ENCODE results near the gene RNF123.
"Not testable (repeated sequence)": the region's sequence is repeated elsewhere in the genome, so short reads cannot be mapped to it uniquely, and the experiment has no call there.

Gene RNF123

GRCh38 chr3:49683162-49683561, 6.2 kb upstream of the RNF123 start:
- DNase-seq = no peak

DNA sequence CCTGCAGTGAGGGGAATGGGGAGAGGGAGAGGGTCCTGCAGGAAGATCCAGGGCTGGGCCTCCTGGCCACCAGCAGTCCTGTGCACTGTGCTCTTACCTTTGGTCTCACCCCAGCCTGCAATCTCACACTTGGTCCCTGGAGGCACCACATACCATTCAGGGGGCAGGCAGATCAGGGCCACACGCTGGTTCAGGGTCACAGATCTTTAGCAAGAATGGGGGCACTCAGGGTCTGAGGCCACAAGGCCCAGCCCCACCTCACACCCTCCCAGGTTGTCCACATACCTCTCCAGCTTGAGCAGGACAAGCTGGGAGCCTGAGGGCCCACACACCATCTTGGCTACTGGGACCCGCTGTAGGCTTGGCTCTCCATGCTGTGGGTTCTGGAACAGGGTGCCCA, 4.9 kb upstream of the RNF123 start:
- not testable (repeated sequence) for DNase-seq

GRCh38 chr3:49685103-49685502, 4.3 kb upstream of the RNF123 start:
- DNase-seq = not testable (repeated sequence)

- not testable (repeated sequence) for DNase-seq
Observed at GRCh38 chr3:49685846-49686245, 3.5 kb upstream of the RNF123 start.

- DNase-seq = not testable (repeated sequence)
Observed at GRCh38 chr3:49686346-49686745, 3.0 kb upstream of the RNF123 start.

DNA sequence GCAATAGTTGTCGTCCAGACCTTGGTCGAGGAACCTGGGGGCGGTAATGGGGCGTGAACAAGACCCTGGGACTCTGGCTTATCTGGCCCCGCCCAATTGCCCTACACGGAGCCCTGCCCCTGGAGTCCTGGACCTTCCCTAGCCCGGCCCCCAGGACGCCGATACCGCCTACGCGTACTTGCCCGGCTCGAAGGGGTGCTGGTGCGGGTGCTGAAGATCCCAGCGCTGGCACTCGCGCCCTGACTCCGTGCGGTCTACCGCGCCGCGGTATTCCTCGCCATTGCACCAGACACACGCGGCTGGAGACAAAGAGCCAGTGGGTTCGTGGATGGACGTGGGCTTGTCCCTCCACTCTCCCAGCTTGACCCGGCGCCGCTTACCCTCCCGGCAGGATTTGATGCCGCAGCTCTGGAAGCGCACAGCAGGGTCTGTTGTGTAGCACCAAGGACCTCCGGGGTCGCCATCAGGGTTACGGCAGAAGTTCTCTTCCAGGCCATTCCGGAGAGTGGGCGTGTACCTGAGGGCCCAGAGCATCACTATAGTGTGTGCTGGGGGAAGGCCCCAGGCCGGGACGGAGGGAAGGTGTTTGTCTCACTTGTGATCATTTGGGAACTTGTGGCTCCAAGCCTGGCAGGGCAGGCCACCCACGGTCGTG, 2.5 kb upstream of the RNF123 start:
- DNase-seq = not testable (repeated sequence)

DNA sequence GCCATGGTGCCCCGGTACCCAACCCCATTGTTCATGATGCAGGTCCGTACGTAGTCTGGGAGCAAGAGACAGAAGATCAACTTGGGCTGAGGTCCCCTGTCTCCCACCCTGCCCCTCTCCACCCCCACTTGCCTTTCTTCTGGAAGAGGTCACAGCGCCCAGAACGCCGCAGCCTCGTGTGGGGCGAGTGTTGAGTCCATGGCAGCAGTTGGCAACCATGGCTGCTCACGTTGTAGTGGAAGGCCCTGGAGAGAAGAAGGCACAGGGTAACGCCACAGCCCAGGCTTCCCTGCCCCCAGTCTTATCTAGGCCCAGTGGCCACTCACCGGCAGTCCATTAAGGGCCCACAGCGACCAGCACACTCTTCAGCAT, 1.9 kb upstream of the RNF123 start:
- not testable (repeated sequence) for DNase-seq

DNA sequence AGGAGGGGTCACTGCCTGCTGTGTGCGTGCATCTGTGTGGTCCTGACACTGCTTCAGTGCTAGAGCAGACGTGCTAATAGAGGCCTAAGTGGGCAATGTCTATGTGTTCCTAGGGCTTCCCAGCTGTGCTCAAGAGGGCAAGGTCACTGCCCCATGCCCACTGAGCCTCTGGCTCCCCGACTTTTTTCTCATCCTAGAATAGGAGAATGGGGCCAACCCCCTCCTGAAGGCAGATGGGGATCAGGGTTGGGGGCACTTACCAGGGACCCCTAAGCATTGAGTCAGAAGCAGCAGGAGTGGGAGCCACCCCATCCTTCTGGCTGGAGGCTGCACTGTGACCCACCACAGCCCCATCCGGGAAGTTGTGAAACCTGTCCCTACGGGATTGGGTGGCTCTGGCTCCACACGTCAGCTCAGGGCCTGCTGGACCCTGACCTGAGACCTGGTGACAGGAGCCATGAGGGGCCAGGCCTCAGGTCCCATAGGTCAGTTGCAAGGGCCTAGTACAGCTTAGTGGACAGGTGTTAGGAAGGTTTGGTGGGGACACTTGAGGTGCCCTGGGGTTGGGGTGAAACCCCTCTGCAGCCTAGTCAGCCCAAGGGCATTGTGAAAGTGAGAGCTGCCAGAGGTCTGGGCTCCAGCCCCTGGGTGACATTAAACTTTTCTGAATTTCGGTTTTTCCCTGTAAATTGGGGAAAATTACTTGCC, 865 bp upstream of the RNF123 start:
- not testable (repeated sequence) for DNase-seq

- DNase-seq = not testable (repeated sequence)
Observed at GRCh38 chr3:49689908-49690624, 709 bp downstream of the RNF123 start.

GRCh38 chr3:49690856-49691255, 1.5 kb downstream of the RNF123 start:
- not testable (repeated sequence) for DNase-seq

- not testable (repeated sequence) for DNase-seq
Observed at GRCh38 chr3:49691481-49691880, 2.1 kb downstream of the RNF123 start.

DNA sequence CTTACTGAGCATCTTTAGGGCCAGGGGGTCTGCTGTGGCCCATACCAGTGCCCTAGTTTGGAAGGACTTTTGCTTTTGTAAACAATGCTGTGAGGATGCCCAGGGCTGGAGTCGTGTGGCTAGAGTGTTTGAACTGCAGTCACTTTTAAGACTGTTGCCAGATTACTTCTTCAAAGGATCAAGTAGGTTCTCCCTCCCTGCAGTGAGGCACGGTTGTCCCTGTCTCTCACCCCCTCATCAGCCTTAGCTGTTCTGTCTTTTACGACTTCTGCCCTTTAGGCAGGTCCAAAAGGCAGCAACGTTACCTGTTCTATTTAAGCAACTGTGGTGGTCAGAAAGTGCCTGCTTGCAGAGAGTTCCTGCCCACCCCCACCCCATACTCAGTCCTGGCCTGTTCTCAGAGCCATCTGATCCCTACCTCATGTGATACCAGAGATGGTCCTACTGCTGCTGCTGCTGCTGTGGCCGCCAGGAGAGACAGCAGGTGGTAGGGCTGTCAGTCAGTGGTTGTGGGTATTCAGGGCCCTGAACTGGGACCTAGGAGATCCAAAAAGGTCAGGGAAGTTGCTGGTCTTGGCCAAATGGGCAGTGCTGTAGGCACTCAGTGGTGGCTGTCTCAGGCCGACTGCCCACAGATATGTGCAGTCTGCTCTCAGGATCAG, 5.2 kb downstream of the RNF123 start:
- not testable (repeated sequence) for DNase-seq

DNA sequence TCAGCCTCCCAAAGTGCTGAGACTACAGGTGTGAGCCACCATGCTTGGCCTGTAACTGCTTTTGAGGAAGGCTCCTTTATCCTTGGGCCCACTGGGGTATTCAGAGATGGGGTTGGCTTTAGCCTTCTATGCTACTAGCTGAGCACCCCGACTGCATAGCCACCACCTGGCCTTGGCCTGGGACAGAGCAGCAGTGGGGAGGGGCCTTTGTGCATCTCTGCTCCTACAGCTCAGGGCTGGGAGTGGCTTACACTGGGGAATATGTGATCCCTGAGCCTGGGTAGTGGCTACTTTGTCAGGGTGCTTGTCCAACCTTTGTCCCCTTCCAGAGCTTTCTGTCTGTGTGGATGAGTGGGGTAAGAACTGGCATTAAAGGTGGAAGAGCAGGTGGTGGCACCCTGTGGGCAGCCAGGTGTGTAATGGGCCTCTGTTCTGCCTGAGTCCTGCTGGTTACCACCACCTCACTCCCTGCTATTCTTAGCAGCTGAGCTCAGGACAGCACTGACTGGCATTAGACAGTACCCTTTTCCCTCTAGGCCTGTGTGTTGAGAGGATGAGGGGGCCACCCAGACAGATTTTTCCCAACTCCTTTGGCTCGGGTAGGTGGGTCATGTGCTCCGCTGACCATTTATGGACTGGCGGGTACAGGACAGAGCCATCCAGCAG, 6.1 kb downstream of the RNF123 start:
- DNase-seq = not testable (repeated sequence)

- DNase-seq = no peak
Observed at GRCh38 chr3:49699281-49699979, 10.1 kb downstream of the RNF123 start.

- DNase-seq = no peak
Observed at GRCh38 chr3:49700014-49700413, 10.7 kb downstream of the RNF123 start.

DNA sequence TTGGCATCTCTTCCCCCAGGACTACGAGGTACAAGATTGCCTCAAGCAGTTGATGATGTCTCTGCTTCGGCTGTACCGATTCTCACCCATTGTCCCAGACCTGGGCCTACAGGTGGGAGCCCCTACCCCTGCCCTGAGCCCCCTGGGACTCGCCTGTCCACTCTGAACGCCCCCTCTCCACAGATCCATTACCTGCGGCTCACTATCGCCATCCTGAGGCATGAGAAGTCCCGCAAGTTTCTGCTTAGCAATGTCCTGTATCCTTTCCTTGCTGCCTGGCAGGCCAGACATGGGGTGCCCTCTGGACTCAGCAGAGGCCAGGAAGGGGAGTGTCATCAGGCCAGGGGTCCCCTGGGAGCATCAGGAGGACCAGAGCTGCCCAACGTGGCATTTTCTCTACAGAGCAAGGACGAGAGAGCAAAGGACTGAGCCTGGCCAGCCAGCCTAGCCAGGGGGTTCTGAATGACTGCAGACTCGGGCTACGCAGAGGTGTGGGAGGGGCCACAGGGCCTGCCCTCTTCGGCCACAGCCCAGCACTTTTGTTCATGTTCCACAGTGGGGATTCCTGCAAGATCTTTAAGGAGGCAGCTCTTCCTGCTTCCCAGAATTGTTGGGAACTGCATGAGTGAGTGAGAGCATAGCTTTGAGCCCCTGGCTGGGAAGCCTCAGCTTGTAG, 11.2 kb downstream of the RNF123 start:
- DNase-seq = no peak

- no peak for DNase-seq
Observed at GRCh38 chr3:49701388-49702077, 12.2 kb downstream of the RNF123 start.

- no peak for DNase-seq
Observed at GRCh38 chr3:49702672-49703071, 13.3 kb downstream of the RNF123 start.

GRCh38 chr3:49703443-49703927, 14.1 kb downstream of the RNF123 start:
- DNase-seq = no peak

GRCh38 chr3:49703956-49704355, 14.6 kb downstream of the RNF123 start:
- no peak for DNase-seq

DNA sequence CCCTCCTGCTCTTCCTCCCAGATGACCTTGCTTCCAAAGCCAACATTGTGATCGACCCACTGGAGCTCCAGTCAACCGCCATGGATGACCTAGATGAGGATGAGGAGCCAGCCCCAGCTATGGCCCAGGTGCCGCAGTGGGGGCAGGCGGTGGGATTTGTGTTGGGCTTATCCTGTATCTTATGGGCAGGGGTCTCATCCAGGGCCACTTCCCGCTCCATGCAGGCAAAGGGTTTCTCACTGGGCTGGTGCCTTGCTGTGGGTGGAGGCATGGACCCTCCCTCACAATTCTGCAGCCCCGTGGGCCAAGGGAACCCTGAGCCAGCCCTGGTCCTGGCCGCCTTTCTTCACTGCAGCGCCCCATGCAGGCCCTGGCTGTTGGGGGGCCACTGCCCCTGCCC, 15.3 kb downstream of the RNF123 start:
- no peak for DNase-seq
